ENCODE measurements around the gene PCK2. TPM values are rescaled to one million over a fixed set of nuclear protein-coding genes. Genes with fewer than 3 reads are reported as not detected.

Gene PCK2
- 5.1 and 17.4 TPM in 2 replicates for total RNA-seq

GRCh38 chr14:24093901-24094840 lies at the start of gene PCK2:
PCK2 (plus strand) TSS chr14:24094311; CDS start chr14:24094406, 95 bp downstream.

DNA sequence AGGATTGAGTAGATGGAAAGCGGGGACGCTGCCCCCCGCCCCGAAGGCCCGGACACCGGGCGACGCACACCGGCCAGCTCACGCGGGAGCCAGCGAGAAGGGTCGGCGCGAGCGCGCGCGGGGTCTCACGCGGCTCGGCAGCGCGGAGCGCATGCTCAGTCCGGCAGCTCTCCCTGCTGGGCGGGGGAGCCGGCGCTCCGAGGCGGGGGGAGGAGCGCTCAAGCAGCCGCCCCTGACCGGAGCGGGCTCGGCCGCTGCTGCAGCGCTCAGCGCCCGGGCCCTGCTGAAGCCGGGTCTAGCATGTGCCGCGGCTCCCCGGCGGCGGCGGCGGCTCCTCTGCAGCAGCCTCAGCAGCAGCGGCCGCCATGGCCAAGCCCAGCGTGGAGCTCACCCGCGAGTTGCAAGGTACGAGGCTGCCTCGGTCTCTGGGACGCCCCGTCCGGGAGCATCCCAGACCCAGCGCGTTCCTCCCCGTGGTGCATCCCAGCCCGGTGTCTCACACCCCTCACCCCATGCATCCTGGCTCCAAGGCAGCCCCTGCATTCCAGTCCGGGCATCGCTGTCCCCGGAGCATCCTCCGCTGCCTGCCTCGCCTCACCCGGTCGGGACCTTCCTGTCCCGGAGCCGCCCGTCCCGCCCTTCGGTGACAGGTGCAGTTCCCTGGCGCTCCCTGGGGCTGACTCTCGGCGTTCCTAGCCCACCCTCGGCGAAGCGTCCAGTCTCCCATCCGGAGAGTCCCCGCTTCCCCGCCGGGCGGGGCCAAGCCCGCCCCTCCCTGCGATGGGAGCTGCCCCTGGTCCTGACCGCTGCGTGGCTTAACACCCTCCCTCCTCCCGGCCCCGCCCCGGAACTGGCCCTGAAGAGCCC lies 42.1 kb upstream of the PCK2 start, which contains the start of gene CARMIL3:
TSS of gene CARMIL3 (plus strand) at position 221 of the 867 bp plus-strand sequence. CDS start at position 366, 145 bp downstream.

GRCh38 chr14:24071144-24071697 lies 22.9 kb upstream of the PCK2 start, which contains the start of gene CPNE6:
CPNE6 (plus strand) TSS chr14:24071562; CDS start chr14:24072937, 1,375 bp downstream.

GRCh38 chr14:24114532-24115421 lies 20.7 kb downstream of the PCK2 start, which contains the start of the genes DCAF11 and NRL:
DCAF11 (plus strand) TSS chr14:24114777; CDS start chr14:24115595, 818 bp downstream.
NRL (minus strand) TSS chr14:24114949; CDS start chr14:24082848, 32,101 bp downstream.

GRCh38 chr14:24130380-24130716 lies 36.2 kb downstream of the PCK2 start, which contains the start of gene FITM1:
FITM1 (plus strand) TSS chr14:24130659; CDS start chr14:24131564, 905 bp downstream.

GRCh38 chr14:24135834-24136683 lies 41.9 kb downstream of the PCK2 start, which contains the start of gene PSME1:
PSME1 (plus strand) TSS chr14:24136194; CDS start chr14:24136263, 69 bp downstream.

DNA sequence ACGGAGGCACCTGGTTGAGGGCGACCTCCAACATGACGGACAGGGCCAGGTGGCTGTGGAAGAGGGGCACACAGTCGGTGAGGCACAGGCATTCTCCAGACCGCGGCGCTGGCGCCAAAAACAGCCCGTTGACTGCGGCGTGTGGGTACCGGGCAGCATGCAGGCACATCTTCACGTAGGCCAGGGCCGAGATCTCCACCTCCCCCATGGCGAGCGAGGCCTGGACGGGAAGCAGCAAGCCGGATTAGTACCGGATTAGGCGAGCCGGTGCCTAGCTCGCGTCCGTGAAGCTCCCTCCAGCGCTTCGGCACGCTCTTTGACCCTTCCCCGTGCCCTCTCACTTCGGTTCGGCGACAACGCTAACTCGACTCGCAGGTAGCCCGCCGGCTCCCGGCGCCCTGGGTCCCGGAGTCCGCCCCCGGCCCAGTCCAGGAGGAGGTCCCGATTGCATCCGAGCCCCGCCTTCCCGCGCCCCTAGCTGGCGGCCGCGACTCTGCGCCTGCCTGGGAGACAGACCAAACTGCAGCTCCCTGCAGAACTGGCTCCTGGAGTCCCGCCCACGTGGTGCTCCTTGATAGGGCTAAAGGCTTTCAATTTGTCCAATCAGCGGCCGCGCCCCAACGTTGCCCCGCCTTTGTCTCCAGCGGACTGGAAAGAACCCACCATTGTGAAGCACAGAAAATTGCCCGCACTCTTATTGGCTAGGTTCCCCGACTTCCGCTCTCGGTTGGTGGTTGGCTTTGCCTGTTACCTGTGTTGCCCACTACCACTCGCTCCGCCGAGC lies 47.2 kb downstream of the PCK2 start, which contains the start of gene EMC9:
TSS of gene EMC9 (minus strand) at position 495 of the 784 bp plus-strand sequence. CDS start at position 208, 287 bp downstream.

GRCh38 chr14:24146453-24146977 lies 52.4 kb downstream of the PCK2 start, which contains the start of gene PSME2:
PSME2 (minus strand) TSS chr14:24146610; CDS start chr14:24146581, 29 bp downstream.

DNA sequence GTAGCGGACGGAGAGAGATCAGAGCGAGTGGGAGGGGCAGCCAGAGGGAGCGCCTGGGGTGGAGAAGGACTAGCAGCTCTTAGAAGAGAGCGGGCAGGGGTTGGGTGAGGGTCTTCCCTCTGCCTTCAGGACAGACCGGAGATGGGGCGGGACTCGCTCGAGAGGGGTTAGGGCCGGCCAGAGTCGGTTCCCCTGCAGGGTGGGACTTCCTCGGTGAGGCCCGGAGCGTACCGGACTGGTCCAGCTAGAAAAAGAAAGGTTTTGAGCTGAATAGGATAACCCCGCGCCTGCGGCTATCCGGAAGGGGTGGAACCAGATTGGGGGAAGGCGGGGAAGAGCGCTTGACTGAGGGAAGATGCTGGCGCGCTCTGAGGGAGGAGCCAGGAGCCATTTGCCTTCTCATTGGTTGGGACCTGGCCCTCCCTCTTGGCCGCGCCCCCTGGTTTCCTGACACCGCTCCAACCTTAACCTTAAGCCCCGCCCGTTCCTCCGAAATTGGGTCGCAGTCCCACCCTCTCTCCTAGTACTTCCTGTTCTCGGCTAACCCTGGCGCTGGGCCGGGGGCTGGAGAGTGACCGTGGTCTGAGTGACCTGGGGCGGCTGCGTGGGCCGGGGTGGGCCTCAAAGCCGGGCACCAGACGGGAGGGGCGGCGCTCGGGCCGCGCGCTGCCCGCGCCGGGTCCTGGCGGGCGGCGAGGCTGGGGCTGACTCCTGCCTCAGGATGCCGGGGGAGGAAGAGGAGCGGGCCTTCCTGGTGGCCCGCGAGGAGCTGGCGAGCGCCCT lies 53.1 kb downstream of the PCK2 start, which contains the start of gene RNF31:
TSS of gene RNF31 (plus strand) at position 521 of the 783 bp plus-strand sequence. CDS start at position 722, 201 bp downstream.

Other genes with a start within 250 kb of the PCK2 start
- gene DHRS4, start 140.5 kb upstream of the PCK2 start, total RNA-seq = 53.7 and 58.5 TPM in 2 replicates
- gene DHRS4L2, start 105.4 kb upstream of the PCK2 start, total RNA-seq = 11.9 and 13.7 TPM in 2 replicates
- 0.09 TPM in 1 of 2 replicates, not detected in the other for gene CARMIL3, start 42.3 kb upstream of the PCK2 start, total RNA-seq
- gene CPNE6, start 22.7 kb upstream of the PCK2 start, total RNA-seq = not detected in 2 replicates
- 42.3 and 47.3 TPM in 2 replicates for gene DCAF11, start 20.5 kb downstream of the PCK2 start, total RNA-seq
- 0.19 and 0.45 TPM in 2 replicates for gene NRL, start 20.6 kb downstream of the PCK2 start, total RNA-seq
- 0.19 and 0.27 TPM in 2 replicates for gene FITM1, start 36.3 kb downstream of the PCK2 start, total RNA-seq
- gene PSME1, start 41.9 kb downstream of the PCK2 start, total RNA-seq = 78.5 and 103 TPM in 2 replicates
- gene EMC9, start 47.3 kb downstream of the PCK2 start, total RNA-seq = 23.2 and 23.7 TPM in 2 replicates
- gene PSME2, start 52.3 kb downstream of the PCK2 start, total RNA-seq = 101 and 105 TPM in 2 replicates
- 28.9 and 29.3 TPM in 2 replicates for gene RNF31, start 53.2 kb downstream of the PCK2 start, total RNA-seq
- 39.4 and 47.7 TPM in 2 replicates for gene IRF9, start 67.0 kb downstream of the PCK2 start, total RNA-seq
- 1.3 and 4.2 TPM in 2 replicates for gene REC8, start 77.8 kb downstream of the PCK2 start, total RNA-seq
- gene IPO4, start 94.5 kb downstream of the PCK2 start, total RNA-seq = 41.1 and 49.6 TPM in 2 replicates
- 38.6 and 53.6 TPM in 2 replicates for gene TM9SF1, start 101.1 kb downstream of the PCK2 start, total RNA-seq
- 0.09 TPM in 1 of 2 replicates, not detected in the other for gene TSSK4, start 111.4 kb downstream of the PCK2 start, total RNA-seq
- gene CHMP4A, start 119.2 kb downstream of the PCK2 start, total RNA-seq = 16.7 and 27.9 TPM in 2 replicates
- 8.6 and 8.8 TPM in 2 replicates for gene MDP1, start 121.8 kb downstream of the PCK2 start, total RNA-seq
- 235 and 253 TPM in 2 replicates for gene NEDD8, start 138.1 kb downstream of the PCK2 start, total RNA-seq
- gene GMPR2, start 138.6 kb downstream of the PCK2 start, total RNA-seq = 76.5 and 85.2 TPM in 2 replicates
- 38.1 and 43.4 TPM in 2 replicates for gene TINF2, start 148.3 kb downstream of the PCK2 start, total RNA-seq
- 0.36 and 0.75 TPM in 2 replicates for gene TGM1, start 168.9 kb downstream of the PCK2 start, total RNA-seq
- gene RABGGTA, start 177.3 kb downstream of the PCK2 start, total RNA-seq = 20.5 and 21.1 TPM in 2 replicates
- gene DHRS1, start 205.5 kb downstream of the PCK2 start, total RNA-seq = 6.6 and 7.3 TPM in 2 replicates
- 24.8 and 25.4 TPM in 2 replicates for gene NOP9, start 205.5 kb downstream of the PCK2 start, total RNA-seq
- gene CIDEB, start 213.7 kb downstream of the PCK2 start, total RNA-seq = 1.4 and 2.8 TPM in 2 replicates
- 2.9 and 5.6 TPM in 2 replicates for gene LTB4R2, start 215.8 kb downstream of the PCK2 start, total RNA-seq
- 1.7 and 3.3 TPM in 2 replicates for gene LTB4R, start 217.2 kb downstream of the PCK2 start, total RNA-seq
- gene ADCY4, start 240.8 kb downstream of the PCK2 start, total RNA-seq = 37.2 and 43.1 TPM in 2 replicates
- 2.9 and 3.5 TPM in 2 replicates for gene RIPK3, start 245.7 kb downstream of the PCK2 start, total RNA-seq

All from endothelial cell of coronary artery (primary cell).